Measurements from ENCODE around the gene PCSK2.

The PCSK2 gene

DNA sequence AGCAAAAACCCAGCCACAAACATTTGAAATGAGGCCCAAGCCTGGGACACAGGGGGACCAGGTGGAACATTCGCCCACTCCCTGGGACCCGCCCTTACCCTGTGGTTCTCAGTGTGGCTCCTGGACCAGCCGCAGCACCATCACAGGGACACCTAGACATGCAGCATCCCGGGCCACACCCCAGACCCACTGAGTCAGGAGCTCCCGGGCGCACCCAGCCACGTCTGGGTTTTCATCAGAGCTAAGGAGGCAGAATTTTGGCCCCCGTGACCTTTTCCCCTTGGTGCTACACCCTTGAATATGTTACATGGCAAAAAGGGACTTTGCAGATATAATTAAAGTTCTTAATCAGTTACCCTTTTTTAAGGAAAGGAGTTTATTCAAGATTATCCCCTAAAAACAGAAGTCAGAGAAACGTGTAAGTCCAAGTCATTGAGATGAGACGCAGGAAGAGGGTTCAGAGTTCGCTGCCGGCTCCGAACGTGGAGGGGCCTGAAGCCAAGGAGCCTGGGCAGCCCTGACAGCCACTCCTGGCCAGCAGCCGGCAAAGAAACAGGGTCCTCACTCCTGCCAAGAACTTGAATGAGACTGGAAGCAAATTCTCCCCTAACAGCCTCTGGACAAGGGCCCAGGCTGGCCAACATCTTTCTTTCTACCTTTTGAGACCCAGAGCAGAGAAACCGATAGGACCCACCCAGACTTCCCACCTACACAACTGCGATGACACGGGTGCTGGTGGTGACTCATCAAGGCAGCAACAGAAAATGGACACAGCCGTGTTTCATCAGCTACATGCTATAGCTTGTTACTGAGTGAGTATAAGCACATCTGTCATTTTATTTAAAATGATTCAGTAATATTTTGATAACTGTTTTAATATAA lies 279.0 kb downstream of the PCSK2 start:
- DNase-seq (ENCODE audit: low spot score), result no peak

GRCh38 chr20:17507032-17507431 lies 280.2 kb downstream of the PCSK2 start:
- DNase-seq (ENCODE audit: low spot score), result no peak

DNA sequence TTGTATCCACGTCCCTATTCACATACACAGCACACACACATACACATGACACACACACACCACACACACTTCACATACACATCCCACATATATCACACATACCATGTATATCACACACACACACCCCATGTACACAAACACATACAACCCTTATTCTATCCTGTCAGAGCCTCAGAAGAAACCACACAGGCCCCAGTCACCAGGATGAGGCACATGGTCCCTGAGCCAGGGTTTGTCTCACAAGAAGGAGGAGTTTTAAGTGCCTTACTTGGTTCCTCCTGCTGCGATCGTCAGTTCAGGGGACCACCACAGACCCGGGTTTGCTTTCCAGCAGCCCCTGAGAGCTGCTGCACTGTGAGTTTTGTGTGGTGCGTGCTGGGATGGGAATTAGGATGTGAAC lies 280.7 kb downstream of the PCSK2 start:
- DNase-seq (ENCODE audit: low spot score), result no peak

DNA sequence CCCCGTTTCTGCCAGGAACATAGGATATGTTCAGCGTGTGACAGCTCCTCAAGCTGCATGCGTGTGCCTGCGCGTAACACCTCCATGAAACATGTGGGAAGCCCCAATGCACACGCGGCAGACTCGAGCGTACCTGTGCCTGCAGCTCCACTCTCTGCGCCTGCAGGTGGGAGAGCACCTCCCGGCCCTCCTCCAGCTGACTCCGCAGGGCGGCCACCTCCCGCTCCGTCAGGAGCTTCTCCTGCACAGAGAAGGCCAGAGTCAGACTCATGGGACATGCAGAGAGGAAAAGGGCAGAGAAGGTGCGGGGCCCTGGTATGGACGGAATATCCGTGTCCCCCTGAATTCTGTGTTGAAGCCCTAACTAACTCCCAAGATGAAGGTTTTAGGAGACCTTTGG lies 281.9 kb downstream of the PCSK2 start:
- no peak for DNase-seq (ENCODE audit: low spot score)

DNA sequence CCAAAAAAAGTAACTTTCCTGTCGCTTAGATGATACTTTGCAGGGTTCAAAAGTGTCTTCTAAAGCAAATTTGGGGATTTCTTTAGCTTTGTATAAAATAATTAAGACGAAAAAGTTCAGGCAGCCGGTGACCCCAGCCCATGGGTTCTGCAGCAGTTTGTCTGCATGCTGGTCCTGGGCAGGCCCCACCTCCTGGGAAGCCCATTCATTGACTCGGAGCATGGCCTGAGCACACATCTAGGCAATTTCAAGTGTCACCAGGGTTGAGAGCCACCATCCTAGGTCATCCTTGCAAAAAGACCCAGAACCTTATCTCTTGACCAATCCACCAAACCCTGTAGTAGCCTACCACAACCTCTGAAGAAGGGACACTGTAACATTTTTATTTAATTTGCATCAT lies 283.7 kb downstream of the PCSK2 start:
- DNase-seq (ENCODE audit: low spot score), result no peak

- DNase-seq (ENCODE audit: low spot score), result no peak
Measured at GRCh38 chr20:17511401-17511800, 284.6 kb downstream of the PCSK2 start.

DNA sequence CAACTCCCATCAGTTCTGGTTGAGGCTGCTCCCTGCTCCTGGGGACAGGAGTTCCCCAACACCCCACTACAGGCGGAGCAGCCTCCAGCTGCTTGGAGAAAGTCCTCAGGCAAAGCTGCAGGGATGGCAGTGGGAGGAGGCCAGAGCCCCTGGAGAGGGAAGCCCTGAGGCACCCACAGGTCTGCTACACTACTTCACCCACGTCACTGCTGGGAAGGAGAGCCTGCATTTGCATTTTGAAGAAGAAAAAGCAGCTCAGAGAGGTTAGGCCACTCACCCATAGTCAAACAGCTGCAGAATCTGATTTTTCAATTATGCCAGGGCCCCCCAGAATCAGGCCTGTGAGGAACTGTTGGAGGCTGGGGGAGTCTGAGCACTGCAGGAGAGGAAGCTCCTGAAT lies 287.1 kb downstream of the PCSK2 start:
- no peak for DNase-seq (ENCODE audit: low spot score)

DNA sequence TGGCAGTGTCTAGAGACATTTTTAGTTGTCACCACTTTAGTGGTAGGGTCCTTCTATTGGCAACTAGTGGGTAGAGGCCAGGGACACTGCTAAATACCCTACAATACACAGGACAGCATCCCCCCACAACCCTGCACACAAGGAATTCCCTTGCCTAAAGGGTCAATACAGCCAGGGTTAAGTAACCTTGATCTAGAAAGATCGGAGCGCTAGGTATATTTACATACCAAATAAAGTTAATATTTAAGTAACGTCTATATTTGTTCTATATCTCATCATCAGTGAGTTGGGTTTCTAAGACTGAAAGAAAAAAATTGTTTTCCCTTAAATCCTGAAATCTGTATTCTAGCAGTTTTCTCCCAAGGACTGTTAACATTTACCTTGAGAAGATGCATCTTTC lies 288.2 kb downstream of the PCSK2 start:
- no peak for DNase-seq (ENCODE audit: low spot score)

DNA sequence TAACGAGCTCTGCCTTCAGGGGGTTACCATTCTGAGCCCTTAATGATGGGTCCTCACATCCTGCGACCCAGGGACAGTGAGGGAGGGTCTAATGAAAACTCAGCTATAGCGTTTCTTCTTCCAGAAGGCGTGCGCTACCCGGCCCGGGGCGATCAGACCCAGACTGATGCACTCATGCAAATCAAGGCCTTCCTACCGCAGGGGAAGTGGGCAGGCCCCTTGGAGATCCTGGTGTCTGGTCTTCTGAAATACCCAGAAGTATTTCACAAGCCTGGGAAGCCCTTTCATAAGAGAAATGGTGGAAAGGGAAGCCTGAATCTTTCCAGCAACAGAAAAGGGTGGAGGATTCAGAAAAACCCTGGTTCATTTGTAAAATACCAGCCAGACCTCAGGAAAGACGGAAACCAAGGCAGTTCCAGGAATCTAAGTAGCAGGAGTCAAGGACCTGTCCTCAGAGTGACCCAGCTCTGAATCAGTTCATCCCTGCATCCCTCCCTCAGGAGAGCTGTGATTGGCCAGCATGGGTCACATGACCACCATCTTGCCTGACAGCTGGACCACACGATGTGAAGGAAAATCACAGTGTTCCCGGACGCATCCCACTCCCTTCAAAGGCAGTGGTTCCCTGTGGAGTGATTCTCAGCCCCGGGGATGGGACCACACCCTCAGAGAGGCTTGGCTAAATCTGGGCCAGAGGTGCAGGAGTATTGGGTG lies 291.7 kb downstream of the PCSK2 start:
- no peak for DNase-seq (ENCODE audit: low spot score)

- DNase-seq (ENCODE audit: low spot score), result no peak
Measured at GRCh38 chr20:17519606-17520285, 292.9 kb downstream of the PCSK2 start.

GRCh38 chr20:17520583-17520982 lies 293.7 kb downstream of the PCSK2 start:
- peak; percentile 64 for DNase-seq (ENCODE audit: low spot score)

GRCh38 chr20:17522528-17522927 lies 295.7 kb downstream of the PCSK2 start:
- no peak for DNase-seq (ENCODE audit: low spot score)

DNA sequence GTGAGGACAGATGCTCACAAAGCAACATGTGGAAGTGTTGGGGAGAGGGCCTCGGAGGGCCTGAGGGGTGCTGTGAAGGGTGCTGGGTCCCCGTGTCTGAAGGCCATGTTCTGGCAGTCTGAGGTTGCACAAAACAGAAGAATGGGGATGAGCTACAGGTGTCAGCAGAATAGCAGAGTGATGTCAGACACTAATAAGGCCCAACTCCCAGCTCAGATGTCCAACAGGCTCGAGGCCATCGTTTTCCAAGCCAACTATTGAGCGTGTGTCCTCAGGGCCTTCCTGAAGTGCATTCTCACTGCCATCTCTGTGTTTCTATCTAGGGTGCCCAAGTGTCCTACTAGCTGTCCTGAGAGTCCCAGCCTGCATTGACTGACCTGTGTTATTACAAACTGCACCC lies 296.5 kb downstream of the PCSK2 start:
- no peak for DNase-seq (ENCODE audit: low spot score)

- DNase-seq (ENCODE audit: low spot score), result no peak
Measured at GRCh38 chr20:17524560-17524959, 297.7 kb downstream of the PCSK2 start.

DNA sequence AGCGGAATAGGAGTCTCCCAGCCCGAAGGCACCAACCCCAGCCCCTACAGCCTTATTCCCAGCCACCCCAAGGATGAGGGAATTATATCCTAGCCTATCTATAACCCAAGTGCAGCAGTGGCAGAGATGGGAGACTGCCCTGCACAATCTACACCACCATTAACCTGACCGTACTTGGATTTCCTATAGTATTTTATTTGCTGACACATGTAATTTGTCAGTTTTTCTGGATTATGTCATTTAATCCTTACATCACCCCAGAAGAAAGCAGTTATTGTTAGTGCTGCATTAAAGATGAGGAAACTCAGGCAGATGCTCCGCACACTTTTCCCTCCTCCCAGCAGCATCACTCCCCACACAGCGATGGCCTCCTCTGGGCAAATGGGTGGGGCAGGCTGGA lies 298.3 kb downstream of the PCSK2 start:
- DNase-seq (ENCODE audit: low spot score), result no peak

GRCh38 chr20:17525650-17526049 lies 298.8 kb downstream of the PCSK2 start:
- no peak for DNase-seq (ENCODE audit: low spot score)

DNA sequence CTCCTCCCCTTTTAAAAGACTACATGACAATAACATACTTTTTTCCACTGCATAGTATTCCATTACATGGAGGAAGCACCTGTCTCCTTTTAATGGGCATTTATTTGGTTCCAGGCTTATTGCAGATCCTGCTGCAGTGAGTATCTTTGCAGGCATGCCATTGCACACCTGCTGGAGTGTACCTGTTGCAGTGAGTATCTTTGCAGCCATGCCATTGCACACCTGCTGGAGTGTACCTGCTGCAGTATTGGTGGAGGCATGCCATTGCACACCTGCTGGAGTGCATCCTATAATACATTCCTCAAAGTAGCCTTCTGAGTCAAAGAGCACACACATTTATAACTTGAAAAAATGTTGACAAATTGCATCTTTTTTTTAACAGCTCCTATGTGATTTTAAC lies 302.7 kb downstream of the PCSK2 start:
- DNase-seq (ENCODE audit: low spot score), result no peak

DNA sequence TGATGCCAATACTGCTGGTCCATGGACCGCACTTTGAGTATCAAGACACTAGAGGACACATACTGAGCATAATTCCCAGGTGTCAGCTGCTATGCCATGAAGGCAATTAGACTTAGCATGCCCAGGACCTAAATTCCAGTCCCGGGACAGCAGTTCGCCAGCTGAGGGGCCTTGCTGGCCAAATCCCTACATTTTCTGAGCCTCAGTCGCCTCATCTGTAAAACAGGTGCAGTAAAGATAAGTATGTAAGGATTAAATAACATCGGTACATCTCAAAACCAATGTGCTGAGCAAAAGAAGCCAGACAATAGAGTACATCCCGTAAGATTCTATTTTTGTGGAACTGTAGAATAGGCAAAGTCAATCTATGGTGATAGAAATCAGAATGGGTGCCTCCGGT lies 303.3 kb downstream of the PCSK2 start:
- no peak for DNase-seq (ENCODE audit: low spot score)

DNA sequence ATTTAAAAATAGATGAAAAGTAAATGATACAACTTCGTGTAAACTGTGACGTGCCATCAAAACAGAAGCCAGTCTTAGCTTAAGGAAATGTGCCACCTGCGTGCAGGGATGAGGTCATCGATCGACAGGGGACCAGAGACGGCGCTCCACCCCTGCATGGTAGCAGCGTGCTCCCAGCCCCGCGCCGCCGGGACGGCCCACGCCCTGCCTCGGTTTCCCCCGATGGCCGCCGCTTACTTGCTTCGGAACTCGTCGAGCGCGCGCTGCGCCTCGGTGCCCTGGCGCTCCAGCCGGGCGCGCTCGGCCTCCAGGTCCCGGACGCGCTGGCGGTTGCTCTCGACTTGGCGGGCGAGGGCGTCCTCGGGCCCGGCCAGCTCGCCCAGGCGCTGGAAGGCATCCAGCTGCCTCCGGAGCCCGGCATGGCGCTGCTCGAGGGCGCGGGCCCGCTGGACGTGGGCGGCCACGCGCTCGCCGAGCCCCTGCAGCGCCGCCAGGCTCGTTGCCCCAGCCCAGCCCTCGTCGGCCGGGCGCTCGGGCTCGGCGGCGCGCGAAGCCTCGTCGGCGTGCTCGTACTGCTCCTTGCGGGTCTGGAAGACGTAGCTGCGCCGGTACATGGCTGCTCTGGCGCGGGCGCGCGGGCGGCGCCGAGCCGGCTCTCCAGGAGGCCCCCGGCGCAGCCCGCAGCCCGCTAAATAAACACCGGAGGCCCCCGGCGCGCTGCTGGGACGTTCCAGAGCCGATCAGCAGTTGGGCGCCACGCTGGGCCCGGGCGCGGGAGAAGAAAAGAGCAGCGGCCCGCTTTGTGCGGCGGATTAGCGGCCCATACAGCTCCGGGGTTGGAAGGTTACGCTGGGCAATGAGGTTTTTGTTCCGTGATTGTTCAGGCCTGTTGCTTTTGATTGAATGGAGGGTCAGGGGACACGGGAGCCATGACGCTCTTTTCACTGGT lies 304.1 kb downstream of the PCSK2 start, which contains the start of gene BFSP1:
Gene BFSP1, minus strand, starts transcription at position 664 of the 949 bp plus-strand sequence. Its CDS starts 50 bp downstream, at position 614.
- DNase-seq (ENCODE audit: low spot score), result peak; percentile 44

DNA sequence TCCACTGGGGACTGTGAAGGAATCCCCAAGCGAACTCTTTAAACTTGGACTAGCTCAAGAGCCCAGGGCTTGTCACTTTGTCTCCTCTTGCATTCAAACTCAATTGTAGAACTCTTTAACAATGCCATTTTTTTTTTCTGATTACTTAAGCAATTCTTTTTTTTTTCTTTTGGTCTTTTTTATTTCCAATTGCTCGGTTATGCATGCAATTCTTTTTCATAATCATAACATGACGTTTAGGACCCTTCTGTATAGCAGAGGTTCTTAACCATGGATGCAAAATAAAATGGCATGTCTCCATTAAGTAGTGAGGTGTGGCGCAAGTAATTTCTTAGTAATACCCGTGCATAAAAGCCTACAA lies 304.8 kb downstream of the PCSK2 start:
- DNase-seq (ENCODE audit: low spot score), result no peak

GRCh38 chr20:17533396-17533795 lies 306.6 kb downstream of the PCSK2 start:
- no peak for DNase-seq (ENCODE audit: low spot score)

DNA sequence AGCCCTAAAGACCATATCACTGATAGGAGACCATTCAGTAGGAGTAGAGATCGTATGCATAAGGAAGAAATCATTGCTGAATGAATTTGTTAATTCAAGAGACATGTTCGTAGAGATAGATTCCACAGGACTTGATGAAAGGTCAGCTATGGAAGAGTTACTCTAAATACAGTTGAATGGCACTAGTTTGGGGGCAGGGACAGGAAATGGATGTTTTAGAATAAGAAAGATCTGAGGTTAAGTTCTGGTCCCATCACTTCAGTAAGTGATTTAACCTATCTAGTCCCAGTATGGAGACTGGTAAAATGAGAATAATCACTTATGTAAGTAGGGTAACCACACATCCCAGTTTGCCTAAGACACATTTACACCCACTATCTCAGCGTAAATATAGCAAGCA lies 307.2 kb downstream of the PCSK2 start:
- no peak for DNase-seq (ENCODE audit: low spot score)
